GM21367 (cell line): Measurements from ENCODE around the gene TCF4.

Source experiments
- ATAC-seq: cut with Tn5 transposase; IDR thresholded peaks from one replicate; pipeline ENCODE4 v1.9.1; 2021; ENCODE audit not compliant: unreplicated experiment

TCF4 gene

GRCh38 chr18:55245211-55245614, 342.8 kb downstream of the TCF4 start:
- no peak for ATAC-seq

GRCh38 chr18:55244546-55244945, 343.4 kb downstream of the TCF4 start:
- ATAC-seq, result no peak

DNA sequence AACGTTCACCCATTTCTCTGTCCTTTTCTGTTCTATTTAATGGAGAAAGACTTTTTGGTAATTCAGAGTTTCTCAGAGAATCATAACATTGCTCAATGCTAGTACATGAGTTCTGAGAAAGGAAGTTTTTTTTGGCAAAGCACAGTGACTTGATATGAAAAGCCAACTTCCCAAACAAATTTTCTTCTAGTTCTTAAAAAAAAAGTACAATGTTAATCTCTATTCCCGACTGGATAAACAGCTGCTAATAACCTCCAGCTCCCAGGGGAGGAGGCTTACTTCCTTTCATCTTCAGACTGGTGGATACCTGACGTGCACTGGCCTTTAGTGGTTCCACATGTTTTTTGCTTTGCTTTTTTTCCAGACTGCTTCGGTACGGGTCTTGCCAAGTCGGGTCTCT, 344.1 kb downstream of the TCF4 start:
- ATAC-seq, result no peak

DNA sequence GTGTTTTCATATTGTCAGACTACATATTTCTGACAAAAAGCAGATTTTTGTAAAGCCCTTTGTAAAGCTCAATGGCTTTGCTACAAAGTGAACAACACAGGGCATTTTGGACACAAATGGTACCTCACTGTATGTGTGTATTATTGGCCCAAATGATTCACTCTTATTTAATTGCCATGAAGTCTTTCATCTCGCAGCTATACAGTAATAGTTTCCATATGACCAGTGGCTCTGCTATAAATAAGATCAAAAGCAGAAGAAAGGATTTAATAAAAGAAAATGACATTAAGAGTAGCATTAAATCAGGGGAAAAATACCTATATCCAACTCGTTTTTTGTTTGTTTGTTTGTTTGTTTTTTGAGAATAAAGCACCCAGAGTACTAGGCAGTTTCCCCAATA, 344.7 kb downstream of the TCF4 start:
- ATAC-seq, result no peak

DNA sequence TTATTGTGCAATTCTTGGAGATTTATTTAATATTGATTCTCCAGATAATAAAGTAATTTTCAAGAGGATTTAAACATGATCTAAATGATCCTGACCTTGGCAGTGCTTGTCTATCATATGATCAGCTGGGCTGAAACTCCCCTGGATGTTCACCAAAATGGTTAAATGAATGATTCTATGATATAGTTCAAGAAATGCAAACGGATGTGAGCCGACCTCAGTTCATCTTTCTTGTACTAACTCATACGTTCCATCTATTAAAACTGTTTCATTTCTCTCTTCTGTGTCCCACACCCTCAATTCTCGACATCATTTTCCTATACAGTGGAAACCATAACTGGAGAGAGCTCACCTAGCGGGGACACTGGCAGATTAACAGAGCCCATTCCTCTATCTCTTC, 347.0 kb downstream of the TCF4 start:
- peak; percentile 69 for ATAC-seq

GRCh38 chr18:55239740-55240139, 348.3 kb downstream of the TCF4 start:
- no peak for ATAC-seq

GRCh38 chr18:55237660-55238059, 350.3 kb downstream of the TCF4 start:
- ATAC-seq, result no peak

GRCh38 chr18:55236150-55236931, 351.7 kb downstream of the TCF4 start:
- no peak for ATAC-seq

- no peak for ATAC-seq
Observed at GRCh38 chr18:55235094-55235461, 352.9 kb downstream of the TCF4 start.

DNA sequence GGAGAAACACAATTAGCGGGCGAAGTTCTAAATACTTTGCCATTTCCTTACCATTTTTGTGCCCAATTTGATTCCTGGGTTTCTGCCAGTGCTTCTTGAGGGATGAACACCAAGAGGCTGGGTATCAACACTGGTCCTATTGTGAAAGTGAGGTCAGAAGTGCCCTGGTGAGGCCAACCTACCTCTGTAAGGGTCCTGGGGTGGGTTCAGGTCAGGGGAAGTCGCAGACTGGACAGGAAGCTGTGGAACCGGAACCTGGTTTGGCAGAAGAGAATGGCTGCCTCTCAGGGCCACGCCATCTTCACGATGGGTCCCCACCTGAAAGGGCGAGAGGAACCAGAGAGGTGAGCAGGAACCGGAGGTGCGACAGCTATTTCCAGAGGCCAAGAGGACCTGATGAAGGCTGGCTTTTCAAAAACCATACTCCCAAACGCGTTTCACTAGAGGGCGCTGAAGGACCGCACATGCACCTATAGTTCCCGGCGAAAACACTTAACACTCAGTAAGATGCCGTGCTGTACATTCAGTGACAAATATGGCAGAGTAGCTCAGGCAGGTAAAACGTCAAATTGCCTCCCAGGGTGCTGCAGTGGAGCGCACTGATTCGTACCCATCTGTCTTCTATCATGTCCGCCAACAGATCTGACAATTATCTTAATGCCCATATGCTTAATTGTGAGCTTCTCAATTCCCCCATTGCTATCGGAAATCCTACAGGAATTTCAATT, 353.5 kb downstream of the TCF4 start:
- ATAC-seq, result peak; percentile 82

DNA sequence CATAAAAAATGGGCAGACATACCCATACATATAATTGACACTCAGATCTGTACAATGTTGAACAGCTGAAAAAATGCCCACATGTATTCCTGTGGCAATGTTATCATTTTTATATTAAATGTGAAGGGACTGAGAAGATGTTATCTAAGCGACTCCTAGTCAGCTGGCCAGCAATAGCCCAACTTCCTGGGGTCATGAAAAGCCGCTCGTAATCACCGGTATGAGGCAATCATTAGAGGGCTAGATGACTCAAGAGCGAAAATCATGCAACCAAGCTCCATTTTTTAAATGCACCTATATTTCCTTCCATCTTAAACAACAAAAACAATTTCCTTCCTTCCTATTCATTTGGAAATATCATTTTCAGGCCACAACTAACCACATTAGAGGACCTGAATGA, 354.1 kb downstream of the TCF4 start:
- ATAC-seq, result no peak

GRCh38 chr18:55232506-55232905, 355.5 kb downstream of the TCF4 start:
- ATAC-seq, result no peak

- no peak for ATAC-seq
Observed at GRCh38 chr18:55229682-55230081, 358.3 kb downstream of the TCF4 start.

DNA sequence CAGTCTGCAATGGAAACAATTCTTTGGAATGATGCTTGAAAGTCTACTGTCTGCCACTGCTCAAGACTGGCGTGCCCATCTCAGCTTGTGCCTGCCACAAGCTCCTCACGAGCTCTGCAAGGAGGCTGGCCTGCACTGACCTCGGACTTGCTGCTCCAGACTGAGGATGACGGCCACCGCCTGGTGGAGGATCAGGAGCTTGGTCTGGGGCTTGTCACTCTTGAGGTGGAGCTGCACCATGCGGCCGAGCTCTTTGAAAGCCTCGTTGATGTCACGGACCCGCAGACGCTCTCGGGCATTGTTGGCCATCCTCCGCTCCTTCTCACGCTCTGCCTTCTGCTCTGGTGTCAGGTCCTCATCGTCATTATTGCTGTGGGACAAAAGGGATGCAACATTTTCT, 359.3 kb downstream of the TCF4 start:
- no peak for ATAC-seq

- ATAC-seq, result no peak
Observed at GRCh38 chr18:55228191-55228590, 359.8 kb downstream of the TCF4 start.

- ATAC-seq, result no peak
Observed at GRCh38 chr18:55227771-55228170, 360.2 kb downstream of the TCF4 start.

DNA sequence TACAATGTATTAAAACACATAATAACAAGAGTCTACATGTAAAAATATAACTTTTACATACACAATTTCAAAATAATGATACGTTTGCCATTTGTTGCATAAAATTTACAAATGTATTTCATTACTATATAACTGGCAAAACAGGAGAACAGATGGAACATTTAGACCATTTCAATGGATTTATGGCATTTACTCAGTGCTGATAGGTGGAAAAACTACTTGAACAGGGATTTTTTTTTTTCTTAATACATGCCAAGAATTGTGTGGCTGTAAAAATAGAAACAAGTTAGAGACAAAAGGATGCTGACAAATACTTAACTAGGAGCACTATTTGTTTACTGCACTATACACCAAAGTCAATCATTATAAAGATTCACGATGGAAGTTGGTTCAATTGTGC, 361.9 kb downstream of the TCF4 start:
- ATAC-seq, result no peak

DNA sequence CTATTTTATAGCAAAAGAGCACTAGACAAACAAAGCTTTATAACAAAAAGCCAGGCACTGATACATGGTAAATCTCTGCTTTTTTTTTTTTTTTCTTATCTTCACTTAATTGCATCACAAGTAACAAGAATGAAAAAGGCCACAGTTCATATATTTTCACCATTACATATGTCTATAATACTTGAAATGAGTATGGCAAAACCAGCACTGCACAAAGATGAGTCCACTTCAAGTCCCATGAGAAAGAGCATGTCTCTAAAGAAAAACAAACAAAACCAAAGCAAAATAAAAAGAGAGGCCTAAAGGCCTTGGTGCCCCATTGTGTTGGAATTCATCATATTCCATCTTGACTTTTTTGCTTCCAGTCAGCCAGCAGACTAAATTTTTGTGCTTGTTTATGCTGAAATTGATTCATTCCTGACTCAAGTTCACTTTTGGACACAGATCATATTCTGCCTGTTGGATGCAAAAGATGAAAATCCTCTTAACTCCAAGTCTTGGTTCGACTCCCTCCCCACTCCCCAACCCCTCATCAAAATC, 363.8 kb downstream of the TCF4 start:
- ATAC-seq, result no peak

DNA sequence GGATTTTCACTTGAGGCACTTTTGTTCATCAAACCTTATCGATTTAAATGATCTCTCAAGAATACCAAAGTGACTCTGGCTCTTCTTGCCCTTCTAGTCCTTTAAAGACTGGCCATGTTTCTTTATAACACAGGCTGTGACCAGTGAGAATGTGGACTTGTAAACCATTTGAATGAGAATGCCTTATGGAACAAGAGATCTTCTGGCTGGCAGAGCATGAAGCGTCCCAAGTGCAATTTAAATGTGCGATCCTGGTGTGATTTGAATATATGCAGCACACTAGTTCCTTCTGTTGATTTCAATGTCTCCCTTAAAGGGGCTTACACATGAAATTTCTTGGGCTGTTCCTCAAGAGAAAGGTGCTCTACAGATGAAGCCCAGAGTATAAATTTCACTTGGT, 366.4 kb downstream of the TCF4 start:
- no peak for ATAC-seq

DNA sequence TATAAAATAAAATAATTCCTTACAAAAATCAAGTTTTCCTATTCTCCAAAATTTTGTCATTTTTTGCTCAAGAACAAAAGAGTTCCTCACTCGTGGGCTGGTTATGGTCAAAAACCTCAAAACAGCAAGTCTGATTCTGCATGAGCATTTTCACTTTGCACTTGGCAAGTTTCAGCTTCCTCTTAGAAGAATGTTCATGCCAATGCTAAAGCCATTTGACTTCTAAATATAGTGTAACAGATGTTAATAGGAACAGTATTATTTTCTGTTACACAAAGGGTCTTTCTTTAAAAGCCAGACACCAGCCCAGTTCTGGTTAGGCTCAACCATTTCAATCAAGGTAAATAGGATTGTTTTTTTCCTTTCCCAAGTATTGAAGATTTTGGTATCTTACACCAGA, 367.5 kb downstream of the TCF4 start:
- peak; percentile 90 for ATAC-seq

DNA sequence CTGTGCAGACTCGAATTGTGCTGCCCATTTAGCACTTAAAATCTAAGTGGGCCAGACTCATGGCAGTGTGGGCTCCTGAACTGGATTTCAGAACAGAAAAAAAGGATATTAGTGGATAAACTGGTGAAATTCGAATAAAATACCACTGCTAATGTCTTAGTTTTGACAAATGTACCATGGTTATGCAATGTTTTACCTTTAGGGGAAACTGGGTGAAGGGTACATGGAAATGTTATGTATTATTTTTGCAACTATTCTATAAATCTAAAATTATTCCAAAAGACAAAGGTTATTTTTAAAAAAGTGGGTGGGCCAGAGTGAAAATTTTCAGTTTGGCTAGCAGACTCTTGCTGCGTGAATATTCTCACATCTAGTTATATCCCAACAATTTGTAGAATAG, 368.2 kb downstream of the TCF4 start:
- no peak for ATAC-seq

- ATAC-seq, result no peak
Observed at GRCh38 chr18:55219059-55219458, 368.9 kb downstream of the TCF4 start.
